ENCODE data around the gene PEAK1.

PEAK1 gene, protein sequence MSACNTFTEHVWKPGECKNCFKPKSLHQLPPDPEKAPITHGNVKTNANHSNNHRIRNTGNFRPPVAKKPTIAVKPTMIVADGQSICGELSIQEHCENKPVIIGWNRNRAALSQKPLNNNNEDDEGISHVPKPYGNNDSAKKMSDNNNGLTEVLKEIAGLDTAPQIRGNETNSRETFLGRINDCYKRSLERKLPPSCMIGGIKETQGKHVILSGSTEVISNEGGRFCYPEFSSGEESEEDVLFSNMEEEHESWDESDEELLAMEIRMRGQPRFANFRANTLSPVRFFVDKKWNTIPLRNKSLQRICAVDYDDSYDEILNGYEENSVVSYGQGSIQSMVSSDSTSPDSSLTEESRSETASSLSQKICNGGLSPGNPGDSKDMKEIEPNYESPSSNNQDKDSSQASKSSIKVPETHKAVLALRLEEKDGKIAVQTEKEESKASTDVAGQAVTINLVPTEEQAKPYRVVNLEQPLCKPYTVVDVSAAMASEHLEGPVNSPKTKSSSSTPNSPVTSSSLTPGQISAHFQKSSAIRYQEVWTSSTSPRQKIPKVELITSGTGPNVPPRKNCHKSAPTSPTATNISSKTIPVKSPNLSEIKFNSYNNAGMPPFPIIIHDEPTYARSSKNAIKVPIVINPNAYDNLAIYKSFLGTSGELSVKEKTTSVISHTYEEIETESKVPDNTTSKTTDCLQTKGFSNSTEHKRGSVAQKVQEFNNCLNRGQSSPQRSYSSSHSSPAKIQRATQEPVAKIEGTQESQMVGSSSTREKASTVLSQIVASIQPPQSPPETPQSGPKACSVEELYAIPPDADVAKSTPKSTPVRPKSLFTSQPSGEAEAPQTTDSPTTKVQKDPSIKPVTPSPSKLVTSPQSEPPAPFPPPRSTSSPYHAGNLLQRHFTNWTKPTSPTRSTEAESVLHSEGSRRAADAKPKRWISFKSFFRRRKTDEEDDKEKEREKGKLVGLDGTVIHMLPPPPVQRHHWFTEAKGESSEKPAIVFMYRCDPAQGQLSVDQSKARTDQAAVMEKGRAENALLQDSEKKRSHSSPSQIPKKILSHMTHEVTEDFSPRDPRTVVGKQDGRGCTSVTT (N-terminal part only)

DNA sequence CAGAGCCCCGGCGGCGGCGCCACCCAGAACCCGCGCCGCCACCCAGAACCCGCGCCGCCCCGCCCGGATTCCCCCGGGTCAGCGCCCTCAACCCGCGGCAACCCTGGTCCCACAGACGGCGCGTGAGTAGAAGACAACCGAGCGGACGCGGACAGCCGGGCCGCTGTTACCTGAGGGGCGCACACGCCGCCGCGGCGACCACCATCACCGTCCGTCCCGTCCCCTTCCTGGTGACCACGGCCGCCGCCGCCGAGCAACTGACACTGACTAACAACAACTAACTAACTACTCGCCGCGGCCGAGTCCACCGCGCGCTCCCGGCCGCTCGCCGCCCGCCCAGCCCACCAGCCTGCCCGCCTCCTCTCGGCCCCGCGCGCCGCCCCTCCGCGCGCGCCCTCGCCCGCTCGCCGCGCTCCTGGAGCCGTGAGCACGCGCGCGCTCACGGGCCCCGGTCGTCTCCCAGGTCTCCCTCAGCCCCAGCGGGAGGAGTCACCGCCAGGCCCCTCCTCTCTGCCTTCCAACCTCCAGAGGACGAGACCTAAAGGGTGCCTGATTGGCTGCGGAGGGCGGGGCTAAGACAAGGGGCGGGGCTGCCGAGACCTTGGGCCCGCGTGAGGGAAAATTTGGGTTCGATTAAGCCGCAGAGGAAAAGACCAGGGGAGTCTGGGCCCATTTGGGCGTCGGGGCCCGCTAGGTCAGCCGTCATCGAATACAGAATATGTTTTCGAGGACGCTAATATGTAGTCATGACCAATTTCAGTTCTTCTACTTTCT lies at the start of gene PEAK1:
PEAK1 (minus strand) TSS at position 269 of the 774 bp plus-strand sequence. CDS start 238,178 bp downstream, outside the sequence.
- DNase-seq = peak; percentile 100

- DNase-seq = no peak
Observed at GRCh38 chr15:77468896-77469295, 49.0 kb upstream of the PEAK1 start.

GRCh38 chr15:77466521-77466920 lies 46.6 kb upstream of the PEAK1 start:
- DNase-seq = no peak

- no peak for DNase-seq
Observed at GRCh38 chr15:77464129-77464865, 44.4 kb upstream of the PEAK1 start.

DNA sequence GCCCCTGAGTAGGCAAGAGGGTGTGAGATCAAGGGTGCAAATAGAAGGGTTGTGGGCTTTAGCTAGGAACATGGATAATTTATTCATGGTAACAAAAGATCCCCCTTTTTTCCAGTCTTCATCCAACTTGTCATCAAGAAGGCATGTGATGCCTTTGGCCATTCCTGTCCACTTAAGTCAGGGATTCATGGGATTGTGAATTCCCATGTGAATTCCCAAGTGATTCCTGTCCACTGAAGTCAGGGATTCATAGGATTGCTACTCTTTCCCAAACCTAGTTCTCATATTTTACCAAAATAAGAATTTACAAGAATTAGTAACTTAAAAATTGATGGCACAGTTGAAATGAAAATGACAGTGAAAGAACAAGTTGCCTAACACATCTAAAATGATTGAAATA lies 41.6 kb upstream of the PEAK1 start:
- DNase-seq = no peak

- DNase-seq = no peak
Observed at GRCh38 chr15:77459031-77459430, 39.1 kb upstream of the PEAK1 start.

GRCh38 chr15:77457905-77458265 lies 38.0 kb upstream of the PEAK1 start:
- DNase-seq = no peak

- no peak for DNase-seq
Observed at GRCh38 chr15:77457191-77457904, 37.4 kb upstream of the PEAK1 start.

- DNase-seq = no peak
Observed at GRCh38 chr15:77456746-77457145, 36.8 kb upstream of the PEAK1 start.

- DNase-seq = no peak
Observed at GRCh38 chr15:77455696-77456321, 35.9 kb upstream of the PEAK1 start.

GRCh38 chr15:77454951-77455350 lies 35.0 kb upstream of the PEAK1 start:
- DNase-seq = no peak

DNA sequence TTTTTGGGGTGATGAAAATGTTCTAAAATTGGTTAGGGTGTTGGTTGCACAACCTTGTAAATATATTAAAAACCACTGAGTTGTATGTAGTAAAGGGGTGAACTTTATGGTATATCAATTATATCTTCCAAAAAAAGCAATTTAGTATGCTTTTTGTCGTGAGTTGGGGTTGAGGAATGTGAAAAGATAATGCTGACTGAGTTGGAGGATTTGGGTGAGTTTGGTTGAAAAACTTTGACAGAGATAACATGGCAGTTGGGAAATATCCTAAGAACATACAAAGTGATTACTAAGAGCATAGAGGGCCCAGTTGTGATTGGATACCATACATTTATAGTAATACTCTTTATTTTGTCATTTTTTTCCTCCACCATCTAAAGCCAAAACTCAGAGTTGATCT lies 34.4 kb upstream of the PEAK1 start:
- no peak for DNase-seq

DNA sequence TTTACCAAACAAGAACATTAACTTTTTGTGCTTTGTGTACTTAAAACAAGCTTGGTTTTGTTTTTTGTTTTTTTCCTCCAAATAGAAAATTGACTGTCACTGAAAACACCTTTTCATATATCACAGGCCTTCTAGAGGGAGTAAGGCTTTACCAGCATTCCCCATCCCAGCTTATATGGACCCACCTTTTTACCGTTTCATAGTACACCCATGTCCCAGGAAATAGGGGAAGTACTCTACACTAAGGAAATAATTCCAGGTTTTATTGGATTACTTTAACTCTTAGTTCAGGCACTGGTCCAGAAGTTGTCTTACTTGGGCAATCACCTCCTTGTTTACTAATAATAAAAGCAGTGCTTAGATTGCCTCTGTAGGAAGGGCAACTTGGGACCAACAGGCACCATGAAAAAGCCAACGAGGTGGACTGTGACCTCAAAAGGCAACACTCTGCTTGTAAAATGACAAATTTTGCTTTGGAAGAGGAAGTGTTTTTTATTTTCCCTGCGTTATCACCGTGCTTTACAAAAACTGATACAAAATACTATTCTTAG lies 27.0 kb upstream of the PEAK1 start:
- no peak for DNase-seq

DNA sequence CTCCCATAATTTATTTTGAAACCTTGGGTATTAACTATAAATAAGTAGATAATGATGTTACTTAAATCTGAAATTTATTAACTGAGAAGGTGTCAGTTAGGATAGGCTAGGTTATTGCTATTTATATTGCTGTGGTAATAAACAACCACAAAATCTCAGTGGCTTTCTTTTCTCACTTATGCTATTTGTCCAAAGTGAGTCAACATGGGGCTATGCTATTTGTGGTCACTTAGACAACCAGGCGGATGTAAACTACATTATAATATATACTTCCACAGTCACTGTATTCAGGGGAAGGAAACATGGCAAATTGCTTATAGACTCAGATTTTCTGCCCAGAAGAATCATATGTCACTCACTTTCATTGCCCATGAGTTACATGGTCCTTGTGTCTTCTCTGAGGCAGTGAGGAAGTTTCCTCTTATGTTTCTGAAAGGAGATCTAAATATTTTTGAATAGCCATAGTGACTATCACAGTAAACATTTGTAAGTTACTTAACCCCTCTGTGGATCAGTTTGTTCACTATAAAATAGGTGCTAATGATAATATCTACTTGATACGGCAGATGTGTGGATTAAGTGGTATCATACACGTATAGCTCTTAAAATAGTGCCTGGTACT lies 20.6 kb upstream of the PEAK1 start:
- no peak for DNase-seq

GRCh38 chr15:77437264-77437663 lies 17.4 kb upstream of the PEAK1 start:
- no peak for DNase-seq

DNA sequence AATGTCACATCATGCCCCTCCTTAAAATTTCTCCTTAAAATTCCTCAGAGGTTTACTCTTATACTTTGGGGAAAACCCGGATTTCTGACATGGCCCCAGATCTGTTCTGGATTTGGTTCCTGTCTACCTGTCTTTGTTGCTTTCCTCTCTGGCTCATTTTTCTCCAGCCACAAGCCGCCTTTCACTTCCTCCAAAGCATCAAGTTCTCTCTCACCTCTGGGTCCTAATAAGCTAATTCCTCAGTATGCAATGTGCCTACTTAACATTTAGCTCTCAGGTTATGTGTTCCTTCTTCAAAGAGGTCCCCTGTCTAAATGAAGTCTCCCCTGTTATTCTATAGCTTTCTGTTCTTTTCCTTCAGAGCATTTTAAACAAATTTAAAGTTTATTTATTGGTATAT lies 16.9 kb upstream of the PEAK1 start:
- DNase-seq = no peak

- no peak for DNase-seq
Observed at GRCh38 chr15:77430652-77431051, 10.7 kb upstream of the PEAK1 start.

GRCh38 chr15:77430213-77430612 lies 10.3 kb upstream of the PEAK1 start:
- DNase-seq = no peak

GRCh38 chr15:77426871-77427270 lies 7.0 kb upstream of the PEAK1 start:
- DNase-seq = no peak

GRCh38 chr15:77426377-77426776 lies 6.5 kb upstream of the PEAK1 start:
- no peak for DNase-seq

Data from CD4-positive, alpha-beta T cell treated with Interleukin-1 beta for 1 hour (primary cell).